Activated naive CD8-positive, alpha-beta T cell treated with anti-CD3 and anti-CD28 coated beads, Interleukin-2, amount 50 U/mL, for 24 hours (primary cell): Measurements from ENCODE around the gene SPARC.

Experiments used
- ATAC-seq: fragments of 150-1000 bp; cut with Tn5 transposase; one replicate; pipeline ENCODE4 v1.10.0; 2021
- DNase-seq: peaks from one replicate; pipeline ENCODE4 v3.0.0; 2021
- H3K27ac Mint-ChIP-seq: one replicate; pipeline ENCODE4 v1.8.0; 2021; ENCODE audit warnings: mild to moderate bottlenecking, mixed read lengths
- H3K27me3 Mint-ChIP-seq: one replicate; pipeline ENCODE4 v1.8.0; 2021; ENCODE audit warnings: mixed read lengths
- H3K36me3 Mint-ChIP-seq: one replicate; pipeline ENCODE4 v1.8.0; 2021; ENCODE audit warnings: low read depth, mixed read lengths
- H3K4me1 Mint-ChIP-seq: one replicate; pipeline ENCODE4 v1.8.0; 2021; ENCODE audit warnings: mixed read lengths
- H3K4me3 Mint-ChIP-seq: one replicate; pipeline ENCODE4 v1.8.0; 2021; ENCODE audit warnings: mild to moderate bottlenecking, moderate library complexity, mixed read lengths
- H3K9me3 Mint-ChIP-seq: one replicate; pipeline ENCODE4 v1.8.0; 2021; ENCODE audit warnings: mixed read lengths

SPARC gene

GRCh38 chr5:151677776-151678545 is 8.8 kb downstream of the SPARC start:
- Mint-ChIP-seq H3K4me3 (no peak overlapping the region), H3K27ac (no peak overlapping the region), H3K27me3 (peaks cover 5% of the 10 kb centered on the region), H3K9me3 (no peaks in the 10 kb centered on the region), H3K36me3 (no peaks in the 10 kb centered on the region), H3K4me1 (no peaks in the 10 kb centered on the region)
- DNase-seq (no peak), ATAC-seq (no peak)

GRCh38 chr5:151676719-151677118 is 10.0 kb downstream of the SPARC start:
- no peaks in the 10 kb centered on the region for H3K4me1 Mint-ChIP-seq
- no peak overlapping the region for H3K27ac Mint-ChIP-seq
- peaks cover 5% of the 10 kb centered on the region for H3K27me3 Mint-ChIP-seq
- H3K9me3 Mint-ChIP-seq: no peaks in the 10 kb centered on the region
- ATAC-seq: no peak
- no peak for DNase-seq
- H3K4me3 Mint-ChIP-seq: no peak overlapping the region
- H3K36me3 Mint-ChIP-seq: no peaks in the 10 kb centered on the region

GRCh38 chr5:151676314-151676712 is 10.4 kb downstream of the SPARC start:
- Mint-ChIP-seq H3K9me3 (no peaks in the 10 kb centered on the region), H3K4me3 (no peak overlapping the region), H3K36me3 (no peaks in the 10 kb centered on the region), H3K27me3 (peaks cover 4% of the 10 kb centered on the region), H3K27ac (no peak overlapping the region), H3K4me1 (no peaks in the 10 kb centered on the region)
- ATAC-seq: no peak
- no peak for DNase-seq

- Mint-ChIP-seq H3K4me1 (no peaks in the 10 kb centered on the region), H3K36me3 (no peaks in the 10 kb centered on the region), H3K4me3 (no peak overlapping the region), H3K9me3 (no peaks in the 10 kb centered on the region), H3K27me3 (peaks cover 3% of the 10 kb centered on the region), H3K27ac (no peak overlapping the region)
- ATAC-seq (no peak), DNase-seq (no peak)
Measured at GRCh38 chr5:151675611-151676313, 11.0 kb downstream of the SPARC start.

- H3K4me3 Mint-ChIP-seq: no peak overlapping the region
- H3K27ac Mint-ChIP-seq: no peak overlapping the region
- no peaks in the 10 kb centered on the region for H3K9me3 Mint-ChIP-seq
- ATAC-seq (no peak), DNase-seq (no peak)
- no peaks in the 10 kb centered on the region for H3K36me3 Mint-ChIP-seq
- no peaks in the 10 kb centered on the region for H3K4me1 Mint-ChIP-seq
- peaks cover 3% of the 10 kb centered on the region for H3K27me3 Mint-ChIP-seq
Measured at GRCh38 chr5:151674626-151675610, 11.8 kb downstream of the SPARC start.

- no peak for ATAC-seq
- Mint-ChIP-seq H3K27me3 (peaks cover 3% of the 10 kb centered on the region), H3K4me3 (no peak overlapping the region), H3K36me3 (no peaks in the 10 kb centered on the region), H3K27ac (no peak overlapping the region), H3K9me3 (no peaks in the 10 kb centered on the region), H3K4me1 (no peaks in the 10 kb centered on the region)
- DNase-seq: no peak
Measured at GRCh38 chr5:151673421-151673820, 13.3 kb downstream of the SPARC start.

GRCh38 chr5:151672516-151672915 is 14.2 kb downstream of the SPARC start:
- Mint-ChIP-seq H3K9me3 (no peaks in the 10 kb centered on the region), H3K36me3 (no peaks in the 10 kb centered on the region), H3K4me1 (no peaks in the 10 kb centered on the region), H3K27me3 (peaks cover 3% of the 10 kb centered on the region), H3K27ac (no peak overlapping the region), H3K4me3 (no peak overlapping the region)
- no peak for ATAC-seq
- DNase-seq: no peak

GRCh38 chr5:151671950-151672349 is 14.8 kb downstream of the SPARC start:
- ATAC-seq: no peak
- H3K9me3 Mint-ChIP-seq: no peaks in the 10 kb centered on the region

GRCh38 chr5:151670953-151671636 is 15.6 kb downstream of the SPARC start:
- H3K36me3 Mint-ChIP-seq: no peaks in the 10 kb centered on the region
- DNase-seq: no peak
- no peak for ATAC-seq
- no peak overlapping the region for H3K4me3 Mint-ChIP-seq
- no peaks in the 10 kb centered on the region for H3K4me1 Mint-ChIP-seq
- no peak overlapping the region for H3K27ac Mint-ChIP-seq
- no peaks in the 10 kb centered on the region for H3K9me3 Mint-ChIP-seq
- no peaks in the 10 kb centered on the region for H3K27me3 Mint-ChIP-seq

More at GRCh38 chr5:151671950-151672349, 14.8 kb downstream of the SPARC start:
- Mint-ChIP-seq H3K27me3 (no peaks in the 10 kb centered on the region), H3K4me3 (no peak overlapping the region), H3K36me3 (no peaks in the 10 kb centered on the region), H3K27ac (no peak overlapping the region), H3K4me1 (no peaks in the 10 kb centered on the region)
- no peak for DNase-seq

- H3K36me3 Mint-ChIP-seq: no peaks in the 10 kb centered on the region
- DNase-seq: no peak
- H3K4me3 Mint-ChIP-seq: no peak overlapping the region
- H3K4me1 Mint-ChIP-seq: no peaks in the 10 kb centered on the region
- no peak overlapping the region for H3K27ac Mint-ChIP-seq
- H3K9me3 Mint-ChIP-seq: no peaks in the 10 kb centered on the region
- H3K27me3 Mint-ChIP-seq: no peaks in the 10 kb centered on the region
- ATAC-seq: no peak
Measured at GRCh38 chr5:151670083-151670686, 16.5 kb downstream of the SPARC start.

GRCh38 chr5:151667083-151667482 is 19.6 kb downstream of the SPARC start:
- Mint-ChIP-seq H3K27me3 (no peaks in the 10 kb centered on the region), H3K4me3 (no peak overlapping the region), H3K4me1 (peaks cover 10% of the 10 kb centered on the region), H3K36me3 (no peaks in the 10 kb centered on the region), H3K27ac (no peak overlapping the region), H3K9me3 (no peaks in the 10 kb centered on the region)
- no peak for ATAC-seq
- no peak for DNase-seq

- no peak for DNase-seq
- peak; percentile 17 for ATAC-seq
- no peaks in the 10 kb centered on the region for H3K9me3 Mint-ChIP-seq
- no peaks in the 10 kb centered on the region for H3K36me3 Mint-ChIP-seq
- H3K27me3 Mint-ChIP-seq: peaks cover 2% of the 10 kb centered on the region
- no peak overlapping the region for H3K27ac Mint-ChIP-seq
- H3K4me1 Mint-ChIP-seq: peaks cover 10% of the 10 kb centered on the region
- H3K4me3 Mint-ChIP-seq: no peak overlapping the region
Measured at GRCh38 chr5:151665613-151666012, 21.1 kb downstream of the SPARC start.

- Mint-ChIP-seq H3K9me3 (no peaks in the 10 kb centered on the region), H3K27me3 (peaks cover 2% of the 10 kb centered on the region), H3K4me1 (peaks cover 10% of the 10 kb centered on the region), H3K36me3 (no peaks in the 10 kb centered on the region), H3K27ac (no peak overlapping the region), H3K4me3 (no peak overlapping the region)
- DNase-seq: no peak
- ATAC-seq: peak; percentile 22
Measured at GRCh38 chr5:151664694-151665585, 21.8 kb downstream of the SPARC start.
